Heart left ventricle (tissue), 16 donors: ENCODE measurements around the gene KCNMA1. TPM values are rescaled to one million over a fixed set of nuclear protein-coding genes. Genes with fewer than 3 reads are reported as not detected.

Source experiments
- ATAC-seq, 4 donors: fragments of 200-7000 bp; cut with Tn5 transposase; one replicate each; pipeline ENCODE4 v1.9.1; 2020 to 2022; ENCODE audit warnings: moderate library complexity in 4 of 4, mild to moderate bottlenecking in 3 of 4, moderate number of reproducible peaks in 1 of 4
- DNase-seq, 5 donors: peaks; one replicate each; pipeline ENCODE4 v3.0.0-alpha.2; 2020
- H3K27ac ChIP-seq, 12 donors: fragments of 200-600 bp; sonication (generic) in 4 of 12; one replicate each; pipeline versions ENCODE4 v1.5.0 to v1.8.0; 2016 to 2022; ENCODE audit warnings: mild to moderate bottlenecking in 2 of 12
- H3K27me3 ChIP-seq, 9 donors: fragments of 200-600 bp; sonication (generic) in 2 of 9; one replicate each; pipeline versions ENCODE4 v1.5.1 to v1.8.0; 2016 to 2022; ENCODE audit warnings: mild to moderate bottlenecking in 3 of 9
- H3K36me3 ChIP-seq, 9 donors: fragments of 200-600 bp; sonication (generic) in 2 of 9; one replicate each; pipeline versions ENCODE4 v1.5.0 to v1.8.0; 2018 to 2022; ENCODE audit warnings: mild to moderate bottlenecking in 2 of 9
- H3K4me1 ChIP-seq, 12 donors: fragments of 200-600 bp; sonication (generic) in 4 of 12; one replicate each; pipeline versions ENCODE4 v1.5.0 to v1.8.0; 2016 to 2022; ENCODE audit warnings: mild to moderate bottlenecking in 3 of 12
- H3K4me3 ChIP-seq, 12 donors: fragments of 200-600 bp; sonication (generic) in 4 of 12; one replicate each; pipeline versions ENCODE4 v1.5.0 to v1.8.0; 2017 to 2022; ENCODE audit warnings: mild to moderate bottlenecking in 9 of 12, moderate library complexity in 4 of 12
- H3K9me3 ChIP-seq, 12 donors: fragments of 200-600 bp; sonication (generic) in 4 of 12; one replicate each; pipeline versions ENCODE4 v1.5.0 to v1.8.0; 2016 to 2022; ENCODE audit warnings: mild to moderate bottlenecking in 1 of 12
- CTCF ChIP-seq, 12 donors: fragments of 200-600 bp; sonication (generic) in 4 of 12; IDR thresholded peaks; one replicate each; pipeline versions ENCODE4 v1.5.0 to v1.8.0; 2018 to 2022; ENCODE audit warnings: antibody characterized with exemption in 12 of 12, mild to moderate bottlenecking in 5 of 12
- POLR2A ChIP-seq, 2 donors: fragments of 450-650 bp; IDR thresholded peaks; one replicate each; pipeline ENCODE4 v1.6.1; 2017; ENCODE audit warnings: antibody characterized with exemption in 2 of 2, mild to moderate bottlenecking in 2 of 2, moderate library complexity in 2 of 2
- WGBS, 4 donors: extraction: QIAGEN DNeasy Blood & Tissue Kit in 2 of 4; methylation state at CpG; one replicate each; pipeline versions ENCODE4 v1.1.5 to v1.1.7; 2013 to 2018; 5-methylcytosine and 5-hydroxymethylcytosine counted together
- intact Hi-C, 10 donors: fragments of 100-400 bp; cut with DNase I; formaldehyde crosslinking; loops; one replicate each; pipeline versions ENCODE4 v1.11.1 to v1.14.2; 2022
- polyA plus RNA-seq, 2 donors: library from polyadenylated mRNA; stranded (reverse); fragments of 200-250 nt; gene quantifications; one replicate each; pipeline ENCODE4 v1.2.3, GENCODE V29; 2013
- total RNA-seq, 9 donors: library from RNA; depleted of rRNA in 2 of 9; stranded (reverse); fragments of >200 nt in 2 of 9; fragmentation: NEBNext Ultra II Directional in 3 of 9; extraction: Animal tissue kit (Norgen Biotek cat#: 25700) in 3 of 9; gene quantifications; one replicate each; pipeline versions ENCODE4 v1.1.0 to v1.2.4, GENCODE V29; 2016 to 2023
- donor health status: ischemic (EF 13 %, LVEDD 7.1; RV severe dilation, severe dysfunction).
- donor health status: healthy with polysubstance abuse.
- donor health status: DM: no; HTN: yes; CAD: no.
- donor health status: DM: no; HTN: no; CAD: no.
- donor health status: ischemic (EF 25% LVEDD 6.9; RV normal size, moderate dysfunction).
- donor health status: ischemic (EF 25% LVEDD 5.7; RV mildly dilated, moderate dysfunction).
- donor health status: healthy.
- donor health status: DM: yes; HTN: yes; CAD: no.
- donor health status: ischemic (EF 35%, LVEDD 5.7; RV mildly dilated, moderate dysfunction).
- donor health status: nonischemic (EF 11% LVEDD 7.7; RV severe dilation, severe dysfunction).
- donor health status: DM: yes; HTN: yes; CAD: no.
- donor health status: PGD.
- donor health status: ischemic (EF 29% LVEDD 5.4; RV normal size, mild dysfunction).
- donor health status: nonischemic (EF 23%, LVEDD 6.1; RV moderate dilation, normal function).

The KCNMA1 gene
- total and polyA plus RNA-seq, 11 donors, result 0.39 to 8.7 (median 1.7) TPM

DNA sequence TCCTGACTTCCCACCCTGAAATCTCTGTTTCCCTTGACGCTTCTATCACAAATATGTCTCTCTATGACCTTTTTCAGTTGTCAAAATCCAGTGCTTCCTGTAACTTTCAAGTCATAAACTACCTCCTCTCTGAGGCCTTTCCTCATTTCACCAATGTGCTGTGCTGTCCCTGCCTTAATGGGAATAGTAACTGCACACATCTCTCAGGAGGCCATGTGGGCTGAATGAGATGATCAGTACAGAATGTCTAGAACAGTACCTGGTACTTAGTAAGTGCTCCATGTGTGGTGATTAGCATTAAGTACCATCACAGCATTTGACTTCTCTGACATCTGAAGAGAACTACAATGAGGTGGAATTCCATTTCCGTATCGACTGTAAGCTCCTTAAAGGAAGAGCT, 588.5 kb downstream of the KCNMA1 start:
- Histone ChIP-seq H3K9me3 (no peaks in the 10 kb centered on the region), H3K27me3 (peaks cover 0 to 9% (median 0%) of the 10 kb centered on the region in 9 donors), H3K27ac (no peak overlapping the region), H3K36me3 (no peaks in the 10 kb centered on the region), H3K4me3 (no peak overlapping the region), H3K4me1 (no peaks in the 10 kb centered on the region)
- WGBS, 4 donors, result 81 to 87% (median 83%) methylated on average over 3 of the region's 3 CpGs
- intact Hi-C loops, result no loop called here
- ATAC-seq (no peak), DNase-seq (no peak)
- TF ChIP-seq CTCF (IDR thresholded peaks at IDR 0.05), result no peak
- TF ChIP-seq POLR2A (IDR thresholded peaks at IDR 0.05), result no peak

GRCh38 chr10:77045085-77045484, 592.5 kb downstream of the KCNMA1 start:
- DNase-seq, result no peak
- H3K27me3 ChIP-seq, result peaks cover 0 to 13% (median 0%) of the 10 kb centered on the region in 9 donors
- no peaks in the 10 kb centered on the region for H3K9me3 ChIP-seq
- WGBS, 4 donors, result 64 to 78% (median 73%) methylated on average over 2 of the region's 2 CpGs
- H3K4me1 ChIP-seq, result peaks cover 0 to 7% (median 0%) of the 10 kb centered on the region in 12 donors
- intact Hi-C loops, result no loop called here
- no peak overlapping the region for H3K27ac ChIP-seq
- no peaks in the 10 kb centered on the region for H3K36me3 ChIP-seq
- ATAC-seq, result no peak
- no peak overlapping the region for H3K4me3 ChIP-seq
- no peak for TF ChIP-seq POLR2A (IDR thresholded peaks at IDR 0.05)
- no peak for TF ChIP-seq CTCF (IDR thresholded peaks at IDR 0.05)

- Histone ChIP-seq H3K9me3 (no peaks in the 10 kb centered on the region), H3K27ac (no peak overlapping the region), H3K36me3 (no peaks in the 10 kb centered on the region), H3K27me3 (peaks cover 0 to 13% (median 0%) of the 10 kb centered on the region in 9 donors), H3K4me3 (no peak overlapping the region), H3K4me1 (peaks cover 0 to 7% (median 0%) of the 10 kb centered on the region in 12 donors)
- TF ChIP-seq CTCF (IDR thresholded peaks at IDR 0.05) (no peak), POLR2A (IDR thresholded peaks at IDR 0.05) (no peak)
- intact Hi-C loops, result no loop called here
- WGBS, 4 donors, result 89 to 96% (median 94%) methylated on average over 2 of the region's 2 CpGs
- no peak for DNase-seq
- ATAC-seq, result no peak
These were observed 594.2 kb downstream of the KCNMA1 start for GRCh38 chr10:77043420-77043763.

GRCh38 chr10:77042706-77043419, 594.7 kb downstream of the KCNMA1 start:
- ATAC-seq (no peak), DNase-seq (no peak)
- intact Hi-C loops, result no loop called here
- Histone ChIP-seq H3K4me3 (no peak overlapping the region), H3K4me1 (peaks cover 0 to 7% (median 0%) of the 10 kb centered on the region in 12 donors), H3K9me3 (no peaks in the 10 kb centered on the region), H3K27ac (no peak overlapping the region), H3K27me3 (peaks cover 0 to 13% (median 0%) of the 10 kb centered on the region in 9 donors), H3K36me3 (no peaks in the 10 kb centered on the region)
- TF ChIP-seq CTCF (IDR thresholded peaks at IDR 0.05) (no peak), POLR2A (IDR thresholded peaks at IDR 0.05) (no peak)
- 81 to 92% (median 91%) methylated on average over 4 of the region's 4 CpGs for WGBS, 4 donors
